ENCODE measurements around the gene P4HA2. TPM values are rescaled to one million over a fixed set of nuclear protein-coding genes. Genes with fewer than 3 reads are reported as not detected.
A peak's percentile ranks its signal among the peaks of the same experiment; 100 is the strongest.

Gene P4HA2
- total RNA-seq, 2 experiments from 2014 or later = not detected

DNA sequence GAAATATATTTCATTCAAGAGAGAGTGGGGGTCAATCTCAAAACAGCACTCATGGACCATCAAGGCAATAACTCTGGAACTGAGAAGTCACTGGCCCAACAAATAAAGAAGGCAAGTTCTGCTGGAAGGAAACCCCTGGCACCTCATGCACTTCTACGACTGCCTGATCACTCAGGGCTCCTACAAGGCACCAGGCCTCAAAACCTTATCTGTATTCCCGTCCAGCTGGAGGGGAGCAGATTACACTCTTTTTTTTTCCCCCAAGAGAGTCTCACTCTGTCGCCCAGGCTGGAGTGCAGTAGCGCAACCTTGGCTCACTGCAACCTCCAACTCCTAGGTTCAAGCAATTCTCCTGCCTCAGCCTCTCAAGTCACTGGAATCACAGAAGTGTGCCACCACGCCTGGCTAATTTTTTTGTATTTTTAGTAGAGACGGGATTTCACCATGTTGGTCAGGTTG is 49.9 kb downstream of the P4HA2 start:
- intact Hi-C loops (cut with DNase I, micrococcal nuclease) = no loop called here
- ATAC-seq (ENCODE audit: poor library complexity) = no peak
- TF ChIP-seq, protein P1, sequence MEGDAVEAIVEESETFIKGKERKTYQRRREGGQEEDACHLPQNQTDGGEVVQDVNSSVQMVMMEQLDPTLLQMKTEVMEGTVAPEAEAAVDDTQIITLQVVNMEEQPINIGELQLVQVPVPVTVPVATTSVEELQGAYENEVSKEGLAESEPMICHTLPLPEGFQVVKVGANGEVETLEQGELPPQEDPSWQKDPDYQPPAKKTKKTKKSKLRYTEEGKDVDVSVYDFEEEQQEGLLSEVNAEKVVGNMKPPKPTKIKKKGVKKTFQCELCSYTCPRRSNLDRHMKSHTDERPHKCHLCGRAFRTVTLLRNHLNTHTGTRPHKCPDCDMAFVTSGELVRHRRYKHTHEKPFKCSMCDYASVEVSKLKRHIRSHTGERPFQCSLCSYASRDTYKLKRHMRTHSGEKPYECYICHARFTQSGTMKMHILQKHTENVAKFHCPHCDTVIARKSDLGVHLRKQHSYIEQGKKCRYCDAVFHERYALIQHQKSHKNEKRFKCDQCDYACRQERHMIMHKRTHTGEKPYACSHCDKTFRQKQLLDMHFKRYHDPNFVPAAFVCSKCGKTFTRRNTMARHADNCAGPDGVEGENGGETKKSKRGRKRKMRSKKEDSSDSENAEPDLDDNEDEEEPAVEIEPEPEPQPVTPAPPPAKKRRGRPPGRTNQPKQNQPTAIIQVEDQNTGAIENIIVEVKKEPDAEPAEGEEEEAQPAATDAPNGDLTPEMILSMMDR (IDR thresholded peaks at IDR 0.05) = no peak
- H3K27ac ChIP-seq (ENCODE audit: low read depth in 1 of 2, low read length in 2 of 2) = no peak overlapping the region
- Mint-ChIP-seq H3K36me3 (ENCODE audit: low read depth) (no peaks in the 10 kb centered on the region), H3K4me1 (ENCODE audit: low read depth) (peaks cover 17% of the 10 kb centered on the region), H3K9me3 (no peaks in the 10 kb centered on the region), H3K4me3 (no peak overlapping the region), H3K27me3 (no peaks in the 10 kb centered on the region), H3K27ac (no peak overlapping the region)
- H3K9me3 ChIP-seq (ENCODE audit: control insufficient read depth in 1 of 2, insufficient read depth in 1 of 2, low read length in 2 of 2) = no peaks in the 10 kb centered on the region
- H3K36me3 ChIP-seq (ENCODE audit: insufficient read depth, low read length) = no peaks in the 10 kb centered on the region
- no peak for DNase-seq
- ChIA-PET POLR2A (no interaction called here), CTCF (no interaction called here)
- H3K27me3 ChIP-seq (ENCODE audit: control insufficient read depth in 1 of 2, insufficient read depth in 2 of 2, low read length in 2 of 2) = no peaks in the 10 kb centered on the region
- H3K4me1 ChIP-seq (ENCODE audit: insufficient read depth, low read length) = peaks cover 5% of the 10 kb centered on the region
- no peak overlapping the region for H3K4me3 ChIP-seq (ENCODE audit: low read length)

DNA sequence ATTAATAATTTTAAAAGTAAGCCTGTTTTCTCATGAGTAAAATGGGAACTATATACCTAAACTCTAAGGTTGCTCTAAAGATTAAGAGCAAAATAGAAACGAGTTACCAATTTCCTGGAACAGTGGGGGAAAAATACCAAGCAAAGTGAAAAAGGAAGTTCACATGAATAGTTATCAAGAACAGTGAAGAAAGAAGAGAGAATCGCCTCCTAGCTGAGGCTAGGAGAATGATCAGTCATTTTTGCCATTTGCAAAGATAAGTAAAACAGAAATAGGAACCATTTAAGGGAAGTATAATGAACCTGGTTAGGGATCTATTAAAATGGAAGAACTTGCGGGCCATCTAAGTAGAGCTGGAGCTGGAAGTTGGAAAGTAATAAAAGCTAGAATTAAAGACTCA is 50.7 kb downstream of the P4HA2 start:
- H3K9me3 Mint-ChIP-seq = no peaks in the 10 kb centered on the region
- H3K36me3 Mint-ChIP-seq (ENCODE audit: low read depth) = no peaks in the 10 kb centered on the region
- POLR2A ChIA-PET = interaction anchor here (0.7 kb wide), 1 partner anchor 625 kb away, joined by 3 read pairs; no protein-coding TSS in a partner anchor
- H3K27me3 ChIP-seq (ENCODE audit: control insufficient read depth in 1 of 2, insufficient read depth in 2 of 2, low read length in 2 of 2) = no peaks in the 10 kb centered on the region
- no peak overlapping the region for H3K4me3 Mint-ChIP-seq
- H3K36me3 ChIP-seq (ENCODE audit: insufficient read depth, low read length) = no peaks in the 10 kb centered on the region
- peak in 2 of 14 experiments; percentile 7 to 37 for DNase-seq
- no peak for ATAC-seq (ENCODE audit: poor library complexity)
- no peak overlapping the region for H3K27ac Mint-ChIP-seq
- H3K27me3 Mint-ChIP-seq = no peaks in the 10 kb centered on the region
- no peak overlapping the region for H3K27ac ChIP-seq (ENCODE audit: low read depth in 1 of 2, low read length in 2 of 2)
- TF ChIP-seq, protein P1 (IDR thresholded peaks at IDR 0.05) = no peak
- H3K4me1 Mint-ChIP-seq (ENCODE audit: low read depth) = peaks cover 17% of the 10 kb centered on the region
- intact Hi-C loops (cut with DNase I, micrococcal nuclease) = no loop called here
- H3K4me3 ChIP-seq (ENCODE audit: low read length) = no peak overlapping the region
- peaks cover 5% of the 10 kb centered on the region for H3K4me1 ChIP-seq (ENCODE audit: insufficient read depth, low read length)
- CTCF ChIA-PET = no interaction called here
- H3K9me3 ChIP-seq (ENCODE audit: control insufficient read depth in 1 of 2, insufficient read depth in 1 of 2, low read length in 2 of 2) = no peaks in the 10 kb centered on the region

DNA sequence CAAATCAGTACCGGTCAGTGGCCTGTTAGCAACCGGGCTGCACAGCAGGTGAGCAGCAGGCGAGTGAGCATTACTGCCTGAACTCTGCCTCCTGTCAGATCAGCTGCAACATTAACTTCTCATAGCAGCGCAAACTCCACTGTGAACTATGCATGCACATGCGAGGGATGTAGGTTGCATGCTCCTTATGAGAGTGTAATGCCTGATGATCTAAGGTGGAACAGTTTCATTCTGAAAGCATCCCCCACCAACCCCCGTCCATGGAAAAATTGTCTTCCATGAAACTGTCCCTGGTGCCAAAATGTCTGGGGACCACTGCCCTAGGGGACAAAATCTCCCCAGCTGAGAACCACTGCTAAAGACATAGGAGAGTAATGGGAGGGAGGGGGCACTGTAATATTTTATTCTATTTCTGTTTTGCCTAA is 51.1 kb downstream of the P4HA2 start:
- Histone ChIP-seq H3K4me3 (ENCODE audit: low read length) (no peak overlapping the region), H3K4me1 (ENCODE audit: insufficient read depth, low read length) (peaks cover 5% of the 10 kb centered on the region), H3K36me3 (ENCODE audit: insufficient read depth, low read length) (no peaks in the 10 kb centered on the region), H3K27ac (ENCODE audit: low read depth in 1 of 2, low read length in 2 of 2) (no peak overlapping the region), H3K27me3 (ENCODE audit: control insufficient read depth in 1 of 2, insufficient read depth in 2 of 2, low read length in 2 of 2) (no peaks in the 10 kb centered on the region), H3K9me3 (ENCODE audit: control insufficient read depth in 1 of 2, insufficient read depth in 1 of 2, low read length in 2 of 2) (no peaks in the 10 kb centered on the region)
- ATAC-seq (ENCODE audit: poor library complexity) (no peak), DNase-seq (peak in 1 of 14 experiments; percentile 11)
- H3K36me3 Mint-ChIP-seq (ENCODE audit: low read depth) = no peaks in the 10 kb centered on the region
- H3K27ac Mint-ChIP-seq = no peak overlapping the region
- no peaks in the 10 kb centered on the region for H3K27me3 Mint-ChIP-seq
- peaks cover 17% of the 10 kb centered on the region for H3K4me1 Mint-ChIP-seq (ENCODE audit: low read depth)
- intact Hi-C loops (cut with DNase I, micrococcal nuclease) = no loop called here
- no peaks in the 10 kb centered on the region for H3K9me3 Mint-ChIP-seq
- ChIA-PET CTCF (no interaction called here), POLR2A (no interaction called here)
- TF ChIP-seq, protein P1 (IDR thresholded peaks at IDR 0.05) = no peak
- no peak overlapping the region for H3K4me3 Mint-ChIP-seq
